CD4-positive, alpha-beta T cell (primary cell): ENCODE data around the gene RFC4. TPM values are rescaled to one million over a fixed set of nuclear protein-coding genes. Genes with fewer than 3 reads are reported as not detected.
"Not testable (repeated sequence)": the region's sequence is repeated elsewhere in the genome, so short reads cannot be mapped to it uniquely, and the experiment has no call there.

ENCODE experiments used
- ATAC-seq: fragments of 200-7000 bp; cut with Tn5 transposase; one replicate; pipeline ENCODE4 v1.10.0; 2022; ENCODE audit warnings: mild to moderate bottlenecking; ENCODE audit not compliant: poor library complexity
- CTCF ChIA-PET: fragments of 350-600 bp; sonication (Branson Sonifier 250); formaldehyde crosslinking; loops from one replicate; lab custom pipeline; 2021; ENCODE audit warnings: antibody characterized with exemption, inconsistent platforms; lab: Charles Lee
- POLR2A ChIA-PET: fragments of 350-600 bp; sonication (Branson Sonifier 250); formaldehyde crosslinking; loops from one replicate; lab custom pipeline; 2021; ENCODE audit warnings: antibody characterized with exemption, inconsistent platforms; lab: Charles Lee
- DNase-seq, 14 experiments: peaks; one replicate each; pipeline ENCODE4 v3.0.0-alpha.2; 2013 to 2020; ENCODE audit warnings: mixed read lengths in 2 of 14
- H3K27ac ChIP-seq, 2 donors: one replicate each; pipeline versions ENCODE4 v1.5.1 to v1.7.0; 2013; ENCODE audit warnings: low read length in 2 of 2, low read depth in 1 of 2, mild to moderate bottlenecking in 1 of 2
- H3K27me3 ChIP-seq, 2 experiments: 1 replicate in 1 of 2; 2 replicates in 1 of 2; pipeline versions ENCODE4 v1.6.1 to v1.7.0; 2013; ENCODE audit warnings: low read length in 2 of 2, control low read depth in 1 of 2, mild to moderate bottlenecking in 1 of 2, moderate library complexity in 1 of 2; ENCODE audit not compliant: insufficient read depth in 2 of 2, control insufficient read depth in 1 of 2
- H3K36me3 ChIP-seq: one replicate; pipeline ENCODE4 v1.6.1; 2013; ENCODE audit warnings: low read length, control low read depth; ENCODE audit not compliant: insufficient read depth
- H3K4me1 ChIP-seq: one replicate; pipeline ENCODE4 v1.6.1; 2013; ENCODE audit warnings: low read length, control low read depth; ENCODE audit not compliant: insufficient read depth
- H3K4me3 ChIP-seq: one replicate; pipeline ENCODE4 v1.5.1; 2013; ENCODE audit warnings: mild to moderate bottlenecking, low read length, moderate library complexity
- H3K9me3 ChIP-seq, 2 experiments: 1 replicate in 1 of 2; 2 replicates in 1 of 2; pipeline versions ENCODE4 v1.6.1 to v1.7.0; 2013; ENCODE audit warnings: low read length in 2 of 2, mild to moderate bottlenecking in 2 of 2, control low read depth in 1 of 2, moderate library complexity in 1 of 2; ENCODE audit not compliant: control insufficient read depth in 1 of 2, insufficient read depth in 1 of 2
- H3K27ac Mint-ChIP-seq: one replicate; pipeline ENCODE4 v1.8.0; 2020; ENCODE audit warnings: mixed read lengths
- H3K27me3 Mint-ChIP-seq: one replicate; pipeline ENCODE4 v1.8.0; 2021; ENCODE audit warnings: mixed read lengths
- H3K36me3 Mint-ChIP-seq: one replicate; pipeline ENCODE4 v1.8.0; 2021; ENCODE audit warnings: low read depth, mixed read lengths
- H3K4me1 Mint-ChIP-seq: one replicate; pipeline ENCODE4 v1.8.0; 2021; ENCODE audit warnings: low read depth, mixed read lengths
- H3K4me3 Mint-ChIP-seq: one replicate; pipeline ENCODE4 v1.8.0; 2020; ENCODE audit warnings: mild to moderate bottlenecking, mixed read lengths
- H3K9me3 Mint-ChIP-seq: one replicate; pipeline ENCODE4 v1.8.0; 2020; ENCODE audit warnings: mixed read lengths
- intact Hi-C, 2 experiments: fragments of 100-400 bp; cut with DNase I in 1 of 2; cut with micrococcal nuclease in 1 of 2; formaldehyde crosslinking; loops; one replicate each; pipeline versions ENCODE4 v1.15.1 to v1.9.0; 2023 to 2025; cut with DNase I, micrococcal nuclease
- total RNA-seq, 174 experiments: library from RNA in 2 of 174; stranded (reverse) in 2 of 174; gene quantifications; one replicate each; pipeline ENCODE4 v1.2.3 and lab custom pipeline; 2021 to 2026
- TF ChIP-seq, protein P1 (sequence below): fragments of 200-600 bp; IDR thresholded peaks from one replicate; pipeline ENCODE4 v1.8.0; 2022; ENCODE audit warnings: antibody characterized with exemption, mild to moderate bottlenecking

Gene RFC4
- total RNA-seq, 2 experiments from 2014 or later: 8.6 to 12.6 TPM

DNA sequence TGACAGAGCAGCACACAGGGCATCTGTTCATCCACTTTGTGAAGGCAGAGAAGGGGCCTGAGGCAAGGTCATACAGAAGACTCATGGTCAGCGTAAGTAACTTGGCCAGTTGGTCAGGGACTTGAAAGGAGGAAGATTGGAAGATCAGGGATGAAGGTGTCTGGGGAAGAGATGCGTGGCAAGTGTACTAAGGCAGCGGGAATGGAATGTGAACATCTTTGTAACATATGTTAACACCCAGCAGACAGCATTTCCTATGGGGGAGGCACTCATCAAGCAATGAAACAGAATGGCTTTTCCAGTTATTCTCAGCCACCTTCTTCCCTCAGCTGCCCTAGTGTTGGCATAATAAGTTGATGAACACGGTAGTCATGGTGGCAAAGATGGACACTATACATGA, 7.8 kb upstream of the RFC4 start:
- H3K4me1 Mint-ChIP-seq: no peaks in the 10 kb centered on the region
- H3K36me3 ChIP-seq: no peaks in the 10 kb centered on the region
- POLR2A ChIA-PET: interaction anchor here (0.7 kb wide), 1 partner anchor 31 kb away, joined by 3 read pairs; the partner anchor contains the start of gene EIF4A2
- no peak overlapping the region for H3K4me3 Mint-ChIP-seq
- H3K4me1 ChIP-seq: no peaks in the 10 kb centered on the region
- TF ChIP-seq, protein P1, sequence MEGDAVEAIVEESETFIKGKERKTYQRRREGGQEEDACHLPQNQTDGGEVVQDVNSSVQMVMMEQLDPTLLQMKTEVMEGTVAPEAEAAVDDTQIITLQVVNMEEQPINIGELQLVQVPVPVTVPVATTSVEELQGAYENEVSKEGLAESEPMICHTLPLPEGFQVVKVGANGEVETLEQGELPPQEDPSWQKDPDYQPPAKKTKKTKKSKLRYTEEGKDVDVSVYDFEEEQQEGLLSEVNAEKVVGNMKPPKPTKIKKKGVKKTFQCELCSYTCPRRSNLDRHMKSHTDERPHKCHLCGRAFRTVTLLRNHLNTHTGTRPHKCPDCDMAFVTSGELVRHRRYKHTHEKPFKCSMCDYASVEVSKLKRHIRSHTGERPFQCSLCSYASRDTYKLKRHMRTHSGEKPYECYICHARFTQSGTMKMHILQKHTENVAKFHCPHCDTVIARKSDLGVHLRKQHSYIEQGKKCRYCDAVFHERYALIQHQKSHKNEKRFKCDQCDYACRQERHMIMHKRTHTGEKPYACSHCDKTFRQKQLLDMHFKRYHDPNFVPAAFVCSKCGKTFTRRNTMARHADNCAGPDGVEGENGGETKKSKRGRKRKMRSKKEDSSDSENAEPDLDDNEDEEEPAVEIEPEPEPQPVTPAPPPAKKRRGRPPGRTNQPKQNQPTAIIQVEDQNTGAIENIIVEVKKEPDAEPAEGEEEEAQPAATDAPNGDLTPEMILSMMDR: no peak
- H3K9me3 Mint-ChIP-seq: no peaks in the 10 kb centered on the region
- peaks cover 9% of the 10 kb centered on the region for H3K27me3 Mint-ChIP-seq
- ATAC-seq: no peak
- no peak overlapping the region for H3K4me3 ChIP-seq
- no peaks in the 10 kb centered on the region for H3K36me3 Mint-ChIP-seq
- no peaks in the 10 kb centered on the region for H3K9me3 ChIP-seq
- H3K27me3 ChIP-seq: no peaks in the 10 kb centered on the region
- no peak overlapping the region for H3K27ac ChIP-seq
- CTCF ChIA-PET: no interaction called here
- no peak overlapping the region for H3K27ac Mint-ChIP-seq
- intact Hi-C loops: loop anchor here in 1 of 2 experiments (5.0 kb wide), 1 partner anchor 552 kb away; no protein-coding TSS in a partner anchor
- DNase-seq: no peak

DNA sequence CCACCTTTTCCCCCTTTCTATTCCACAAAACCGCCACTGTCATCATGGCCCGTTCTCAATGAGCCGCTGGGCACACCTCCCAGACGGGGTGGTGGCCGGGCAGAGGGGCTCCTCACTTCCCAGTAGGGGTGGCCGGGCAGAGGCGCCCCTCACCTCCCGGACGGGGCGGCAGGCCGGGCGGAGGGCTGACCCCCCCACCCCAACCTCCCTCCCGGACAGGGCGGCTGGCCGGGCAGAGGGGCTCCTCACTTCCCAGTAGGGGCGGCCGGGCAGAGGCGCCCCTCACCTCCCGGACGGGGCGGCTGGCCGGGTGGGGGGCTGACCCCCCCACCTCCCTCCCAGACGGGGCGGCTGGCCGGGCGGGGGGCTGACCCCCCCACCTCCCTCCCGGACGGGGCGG, 5.0 kb upstream of the RFC4 start:
- CTCF ChIA-PET, H3K27me3 Mint-ChIP-seq: not testable (repeated sequence)

DNA sequence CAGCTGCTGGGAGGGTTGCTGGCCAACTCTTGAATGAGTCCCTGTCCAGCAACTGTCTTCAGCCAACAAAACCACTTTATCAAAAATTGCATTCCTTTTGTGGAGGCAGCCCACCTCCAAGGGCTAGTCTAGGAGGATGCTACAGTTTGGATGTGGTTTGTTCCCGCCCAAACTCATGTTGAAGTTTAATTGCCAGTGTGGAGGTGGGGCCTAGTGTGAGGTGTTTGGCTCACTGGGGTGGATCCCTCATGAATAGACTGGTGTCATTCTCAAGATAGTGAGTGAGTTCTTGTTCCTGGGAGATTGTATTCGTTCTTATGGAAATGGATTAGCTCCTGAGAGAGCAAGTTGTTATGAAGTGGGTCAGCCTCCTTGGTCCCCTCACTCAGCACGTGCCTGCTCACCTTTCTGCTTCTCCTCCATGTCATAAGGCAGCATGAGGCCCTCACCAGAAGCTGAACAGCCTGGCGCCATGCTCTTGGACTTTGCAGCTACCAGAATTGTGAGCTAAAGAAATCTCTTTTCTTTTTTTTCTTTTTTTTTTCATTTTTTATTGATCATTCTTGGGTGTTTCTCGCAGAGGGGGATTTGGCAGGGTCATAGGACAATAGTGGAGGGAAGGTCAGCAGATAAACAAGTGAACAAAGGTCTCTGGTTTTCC, 4.2 kb upstream of the RFC4 start:
- Histone ChIP-seq H3K36me3 (no peaks in the 10 kb centered on the region), H3K27me3 (no peaks in the 10 kb centered on the region), H3K27ac (no peak overlapping the region), H3K4me3 (no peak overlapping the region), H3K4me1 (peaks cover 15% of the 10 kb centered on the region), H3K9me3 (no peaks in the 10 kb centered on the region)
- no peaks in the 10 kb centered on the region for H3K9me3 Mint-ChIP-seq
- H3K4me3 Mint-ChIP-seq: no peak overlapping the region
- intact Hi-C loops: loop anchor here in 1 of 2 experiments (5.0 kb wide), 1 partner anchor 548 kb away; no protein-coding TSS in a partner anchor
- TF ChIP-seq, protein P1: no peak
- CTCF ChIA-PET: no interaction called here
- DNase-seq (no peak), ATAC-seq (no peak)
- H3K27me3 Mint-ChIP-seq: peaks cover 9% of the 10 kb centered on the region
- H3K4me1 Mint-ChIP-seq: peaks cover 19% of the 10 kb centered on the region
- peaks cover 5% of the 10 kb centered on the region for H3K36me3 Mint-ChIP-seq
- H3K27ac Mint-ChIP-seq: no peak overlapping the region
- POLR2A ChIA-PET: interaction anchor here (1.0 kb wide), 1 partner anchor 27 kb away, joined by 4 read pairs; the partner anchor contains the start of gene EIF4A2

More for the DNA sequence above, 5.0 kb upstream of the RFC4 start:
- H3K9me3 Mint-ChIP-seq, H3K4me3 ChIP-seq, H3K27ac Mint-ChIP-seq, H3K36me3 Mint-ChIP-seq, H3K4me3 Mint-ChIP-seq, DNase-seq, POLR2A ChIA-PET, ATAC-seq, H3K9me3 ChIP-seq, H3K27ac ChIP-seq, H3K36me3 ChIP-seq, H3K27me3 ChIP-seq, H3K4me1 ChIP-seq: not testable (repeated sequence)
- H3K4me1 Mint-ChIP-seq: peaks cover 13% of the 10 kb centered on the region
- intact Hi-C loops: loop anchor here in 1 of 2 experiments (5.0 kb wide), 1 partner anchor 549 kb away; no protein-coding TSS in a partner anchor
